Stimulated activated naive CD8-positive, alpha-beta T cell treated with anti-CD3 and anti-CD28 coated beads, Interleukin-15, amount 100 ng/mL, for 72 hours (primary cell): Measurements from ENCODE around the gene TXNL4A.

ENCODE experiments used
- ATAC-seq: fragments of 150-1000 bp; cut with Tn5 transposase; 2 replicates; pipeline ENCODE4 v1.10.0; 2021; ENCODE audit warnings: mild to moderate bottlenecking, moderate library complexity
- DNase-seq, 2 donors: peaks; one replicate each; pipeline ENCODE4 v3.0.0; 2021 to 2022
- H3K27ac Mint-ChIP-seq, 2 donors: one replicate each; pipeline ENCODE4 v1.8.0; 2022; ENCODE audit warnings: mild to moderate bottlenecking in 2 of 2, mixed read lengths in 2 of 2, moderate library complexity in 2 of 2
- H3K27me3 Mint-ChIP-seq: one replicate; pipeline ENCODE4 v1.8.0; 2022; ENCODE audit warnings: mixed read lengths
- H3K4me1 Mint-ChIP-seq: one replicate; pipeline ENCODE4 v1.8.0; 2022; ENCODE audit warnings: mild to moderate bottlenecking, mixed read lengths
- H3K4me3 Mint-ChIP-seq, 2 donors: one replicate each; pipeline ENCODE4 v1.8.0; 2022; ENCODE audit warnings: mild to moderate bottlenecking in 2 of 2, mixed read lengths in 2 of 2, moderate library complexity in 1 of 2
- H3K9me3 Mint-ChIP-seq, 2 donors: one replicate each; pipeline ENCODE4 v1.8.0; 2022; ENCODE audit warnings: mixed read lengths in 2 of 2

The TXNL4A gene

GRCh38 chr18:79940126-79940813 lies 48.1 kb downstream of the TXNL4A start:
- Mint-ChIP-seq H3K4me1 (peaks cover 48% of the 10 kb centered on the region), H3K27ac (no peak overlapping the region), H3K27me3 (no peaks in the 10 kb centered on the region), H3K9me3 (peaks cover 0 to 10% of the 10 kb centered on the region in 2 donors), H3K4me3 (no peak overlapping the region)
- no peak for ATAC-seq
- DNase-seq = no peak

GRCh38 chr18:79939096-79939495 lies 49.3 kb downstream of the TXNL4A start:
- Mint-ChIP-seq H3K4me3 (no peak overlapping the region), H3K27ac (no peak overlapping the region), H3K27me3 (no peaks in the 10 kb centered on the region), H3K9me3 (peaks cover 0 to 13% of the 10 kb centered on the region in 2 donors), H3K4me1 (peaks cover 36% of the 10 kb centered on the region)
- DNase-seq (no peak), ATAC-seq (no peak)

- H3K4me1 Mint-ChIP-seq = peaks cover 27% of the 10 kb centered on the region
- H3K9me3 Mint-ChIP-seq = peaks cover 7 to 22% of the 10 kb centered on the region in 2 donors
- no peak overlapping the region for H3K27ac Mint-ChIP-seq
- DNase-seq (no peak), ATAC-seq (no peak)
- H3K4me3 Mint-ChIP-seq = no peak overlapping the region
- H3K27me3 Mint-ChIP-seq = no peaks in the 10 kb centered on the region
Measured at GRCh38 chr18:79938196-79938595, 50.2 kb downstream of the TXNL4A start.

- no peaks in the 10 kb centered on the region for H3K27me3 Mint-ChIP-seq
- DNase-seq = no peak
Measured at GRCh38 chr18:79937103-79937860, 51.1 kb downstream of the TXNL4A start.

GRCh38 chr18:79936641-79937040 lies 51.7 kb downstream of the TXNL4A start:
- ATAC-seq = no peak
- Mint-ChIP-seq H3K27me3 (no peaks in the 10 kb centered on the region), H3K27ac (no peak overlapping the region), H3K9me3 (peaks cover 16 to 38% of the 10 kb centered on the region in 2 donors), H3K4me3 (no peak overlapping the region), H3K4me1 (peaks cover 14% of the 10 kb centered on the region)
- no peak for DNase-seq

More at GRCh38 chr18:79937103-79937860, 51.1 kb downstream of the TXNL4A start:
- ATAC-seq = no peak
- no peak overlapping the region for H3K27ac Mint-ChIP-seq
- H3K4me3 Mint-ChIP-seq = no peak overlapping the region
- peaks cover 19% of the 10 kb centered on the region for H3K4me1 Mint-ChIP-seq
- H3K9me3 Mint-ChIP-seq = peaks cover 13 to 31% of the 10 kb centered on the region in 2 donors

GRCh38 chr18:79935925-79936324 lies 52.4 kb downstream of the TXNL4A start:
- Mint-ChIP-seq H3K27ac (no peak overlapping the region), H3K9me3 (peaks cover 21 to 45% of the 10 kb centered on the region in 2 donors), H3K4me1 (peaks cover 14% of the 10 kb centered on the region), H3K4me3 (no peak overlapping the region), H3K27me3 (no peaks in the 10 kb centered on the region)
- DNase-seq (no peak), ATAC-seq (no peak)

GRCh38 chr18:79935499-79935898 lies 52.9 kb downstream of the TXNL4A start:
- Mint-ChIP-seq H3K4me3 (no peak overlapping the region), H3K27ac (no peak overlapping the region), H3K27me3 (no peaks in the 10 kb centered on the region), H3K4me1 (peaks cover 14% of the 10 kb centered on the region), H3K9me3 (peaks cover 21 to 45% of the 10 kb centered on the region in 2 donors)
- DNase-seq (no peak), ATAC-seq (no peak)

GRCh38 chr18:79935098-79935480 lies 53.3 kb downstream of the TXNL4A start:
- Mint-ChIP-seq H3K9me3 (peaks cover 22 to 46% of the 10 kb centered on the region in 2 donors), H3K4me3 (no peak overlapping the region), H3K27ac (no peak overlapping the region), H3K4me1 (peaks cover 14% of the 10 kb centered on the region), H3K27me3 (no peaks in the 10 kb centered on the region)
- ATAC-seq (no peak), DNase-seq (no peak)

GRCh38 chr18:79934311-79935097 lies 53.9 kb downstream of the TXNL4A start:
- Mint-ChIP-seq H3K9me3 (peaks cover 28 to 51% of the 10 kb centered on the region in 2 donors), H3K27ac (no peak overlapping the region), H3K4me1 (peaks cover 14% of the 10 kb centered on the region), H3K4me3 (no peak overlapping the region), H3K27me3 (no peaks in the 10 kb centered on the region)
- DNase-seq (no peak), ATAC-seq (no peak)

- H3K9me3 Mint-ChIP-seq = peaks cover 35 to 59% of the 10 kb centered on the region in 2 donors
Measured at GRCh38 chr18:79933765-79934164, 54.6 kb downstream of the TXNL4A start.

GRCh38 chr18:79932907-79933306 lies 55.5 kb downstream of the TXNL4A start:
- H3K4me1 Mint-ChIP-seq = peaks cover 10% of the 10 kb centered on the region

More at GRCh38 chr18:79933765-79934164, 54.6 kb downstream of the TXNL4A start:
- no peak for DNase-seq
- Mint-ChIP-seq H3K27me3 (no peaks in the 10 kb centered on the region), H3K4me3 (no peak overlapping the region), H3K27ac (no peak overlapping the region), H3K4me1 (peaks cover 14% of the 10 kb centered on the region)
- ATAC-seq = no peak

GRCh38 chr18:79931475-79931874 lies 56.9 kb downstream of the TXNL4A start:
- no peaks in the 10 kb centered on the region for H3K4me1 Mint-ChIP-seq
- H3K27ac Mint-ChIP-seq = no peak overlapping the region
- DNase-seq (no peak), ATAC-seq (no peak)
- no peak overlapping the region for H3K4me3 Mint-ChIP-seq
- H3K9me3 Mint-ChIP-seq = peaks cover 37 to 64% of the 10 kb centered on the region in 2 donors
- H3K27me3 Mint-ChIP-seq = no peaks in the 10 kb centered on the region

More at GRCh38 chr18:79932907-79933306, 55.5 kb downstream of the TXNL4A start:
- ATAC-seq (no peak), DNase-seq (no peak)
- H3K4me3 Mint-ChIP-seq = no peak overlapping the region
- H3K9me3 Mint-ChIP-seq = peaks cover 37 to 64% of the 10 kb centered on the region in 2 donors
- H3K27ac Mint-ChIP-seq = no peak overlapping the region
- H3K27me3 Mint-ChIP-seq = no peaks in the 10 kb centered on the region

GRCh38 chr18:79930020-79930642 lies 58.2 kb downstream of the TXNL4A start:
- Mint-ChIP-seq H3K4me3 (no peak overlapping the region), H3K4me1 (no peaks in the 10 kb centered on the region), H3K27me3 (no peaks in the 10 kb centered on the region), H3K27ac (no peak overlapping the region), H3K9me3 (peaks cover 37 to 52% of the 10 kb centered on the region in 2 donors)
- no peak for DNase-seq
- no peak for ATAC-seq

GRCh38 chr18:79928563-79928960 lies 59.8 kb downstream of the TXNL4A start:
- Mint-ChIP-seq H3K27ac (no peak overlapping the region), H3K27me3 (no peaks in the 10 kb centered on the region), H3K4me3 (no peak overlapping the region), H3K4me1 (no peaks in the 10 kb centered on the region), H3K9me3 (peaks cover 33 to 46% of the 10 kb centered on the region in 2 donors)
- DNase-seq (peak in 1 of 2 donors; percentile 7), ATAC-seq (no peak)
